SK-N-SH (cell line): ENCODE measurements around the gene C2orf92.

Source experiments
- CHD2 ChIP-seq: fragments of 150-350 bp; IDR thresholded peaks from 2 replicates; pipeline ENCODE4 v1.6.1; 2018; ENCODE audit warnings: low read length; ENCODE audit not compliant: partially characterized antibody
- CTCF ChIP-seq: fragments of 200-600 bp; sonication (generic); IDR thresholded peaks from 2 replicates; pipeline ENCODE4 v1.6.1; 2017; ENCODE audit warnings: antibody characterized with exemption, mild to moderate bottlenecking, moderate library complexity
- FOSL2 ChIP-seq: IDR thresholded peaks from 2 replicates; pipeline ENCODE4 v1.4.0; 2012; ENCODE audit warnings: low read depth, mild to moderate bottlenecking, moderate library complexity, borderline replicate concordance
- IRF3 ChIP-seq: fragments of 150-350 bp; IDR thresholded peaks from 2 replicates; pipeline ENCODE4 v1.6.1; 2016; ENCODE audit warnings: mild to moderate bottlenecking, low read depth, low read length
- JUND ChIP-seq: IDR thresholded peaks from 2 replicates; pipeline ENCODE4 v1.4.0; 2012
- NFIC ChIP-seq: IDR thresholded peaks from 2 replicates; pipeline ENCODE4 v1.4.0; 2012; ENCODE audit warnings: borderline replicate concordance
- NRF1 ChIP-seq: IDR thresholded peaks from 2 replicates; pipeline ENCODE4 v1.6.1; 2012; ENCODE audit warnings: low read depth, mild to moderate bottlenecking, low read length
- PBX3 ChIP-seq: IDR thresholded peaks from 2 replicates; pipeline ENCODE4; 2012
- POLR2AphosphoS5 ChIP-seq: IDR thresholded peaks from 2 replicates; pipeline ENCODE4 v1.6.1; 2012; ENCODE audit warnings: low read depth, low read length
- RAD21 ChIP-seq: IDR thresholded peaks from 2 replicates; pipeline ENCODE4 v1.6.1; 2012; ENCODE audit warnings: mild to moderate bottlenecking, low read length
- REST ChIP-seq: IDR thresholded peaks from 2 replicates; pipeline ENCODE4 v1.6.1; 2012; ENCODE audit warnings: mild to moderate bottlenecking, low read depth, low read length, moderate library complexity
- SIN3A ChIP-seq: IDR thresholded peaks from 2 replicates; pipeline ENCODE4 v1.6.1; 2012; ENCODE audit warnings: low read depth, mild to moderate bottlenecking, low read length, moderate library complexity, borderline replicate concordance
- ZBTB33 ChIP-seq: IDR thresholded peaks from 2 replicates; pipeline ENCODE4 v1.4.0; 2012; ENCODE audit warnings: low read depth, borderline replicate concordance

GRCh38 chr2:97654791-97655190 lies 14.7 kb upstream of the C2orf92 start:
- TF ChIP-seq CTCF (no peak), CHD2 (no peak), NFIC (no peak), REST (no peak), POLR2AphosphoS5 (no peak), RAD21 (no peak), PBX3 (no peak), JUND (no peak), NRF1 (no peak), IRF3 (no peak), ZBTB33 (no peak), SIN3A (no peak), FOSL2 (no peak)
